IPS DF 19.7 (cell line): Measurements from ENCODE around the gene RAB1B.
A peak's percentile ranks its signal among the peaks of the same experiment; 100 is the strongest.

Experiments
- DNase-seq: peaks from one replicate; pipeline ENCODE4 v3.0.0-alpha.2; 2013; ENCODE audit warnings: low read depth, low spot score

Gene RAB1B

DNA sequence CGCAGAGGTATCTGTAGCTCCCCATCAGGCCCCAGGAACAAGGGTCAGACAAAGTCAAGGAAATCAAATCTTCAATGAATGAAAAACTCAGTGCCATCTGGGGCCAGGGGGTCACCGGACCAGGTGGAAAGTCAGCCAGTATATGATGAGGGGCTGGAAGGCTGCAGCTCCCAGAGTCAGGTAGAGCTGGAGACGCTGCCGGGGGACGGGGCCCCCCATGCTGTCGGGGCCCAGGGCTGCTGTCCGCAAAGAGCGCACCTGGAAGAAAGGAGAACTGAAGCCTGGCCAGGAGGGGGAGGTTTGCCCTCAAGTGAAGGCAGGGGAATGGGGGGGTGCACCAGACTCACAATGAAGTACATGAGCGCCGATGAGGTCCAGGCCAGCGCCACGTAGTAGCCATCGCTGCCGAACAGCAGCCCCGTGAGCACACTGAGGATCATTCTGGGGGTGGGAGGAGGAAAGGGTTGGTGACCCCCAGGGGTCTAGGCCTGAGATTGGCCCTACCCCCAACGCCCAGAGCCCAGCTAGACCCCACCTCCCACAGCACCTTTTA lies 16.2 kb downstream of the RAB1B start:
- DNase-seq, result no peak

DNA sequence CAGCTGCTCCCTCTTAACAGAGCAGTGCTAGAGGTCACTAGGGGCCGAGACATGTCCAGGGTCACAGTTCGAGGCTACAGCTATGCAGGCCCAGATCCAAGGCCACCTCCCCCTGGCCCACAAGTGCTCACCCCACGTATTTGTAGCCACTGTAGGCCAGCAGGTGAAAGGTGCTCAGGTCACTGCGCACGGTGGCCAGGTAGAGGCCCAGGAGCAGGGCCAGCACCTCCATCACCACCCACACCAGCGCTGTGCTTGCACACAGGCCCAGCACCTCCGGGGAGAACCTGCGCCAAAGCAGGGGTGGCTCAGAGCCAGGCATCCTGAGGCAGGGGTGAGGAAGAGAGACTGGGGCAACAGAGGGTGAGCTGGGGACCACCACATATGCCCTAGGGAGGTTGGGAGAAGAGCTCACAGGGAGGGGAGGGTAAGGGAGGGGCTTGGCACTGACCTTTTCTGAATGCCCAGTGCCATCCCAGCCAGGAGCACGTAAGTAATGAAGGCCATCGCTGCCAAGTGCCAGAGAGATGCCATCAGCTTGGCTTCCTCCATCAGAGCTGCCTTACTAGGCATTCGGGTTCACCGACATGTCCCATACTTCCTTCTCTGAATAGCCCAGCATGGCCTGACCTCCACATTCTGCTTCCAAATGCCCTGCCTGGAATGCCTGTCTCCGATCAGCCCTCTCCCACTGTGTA lies 17.0 kb downstream of the RAB1B start:
- no peak for DNase-seq

DNA sequence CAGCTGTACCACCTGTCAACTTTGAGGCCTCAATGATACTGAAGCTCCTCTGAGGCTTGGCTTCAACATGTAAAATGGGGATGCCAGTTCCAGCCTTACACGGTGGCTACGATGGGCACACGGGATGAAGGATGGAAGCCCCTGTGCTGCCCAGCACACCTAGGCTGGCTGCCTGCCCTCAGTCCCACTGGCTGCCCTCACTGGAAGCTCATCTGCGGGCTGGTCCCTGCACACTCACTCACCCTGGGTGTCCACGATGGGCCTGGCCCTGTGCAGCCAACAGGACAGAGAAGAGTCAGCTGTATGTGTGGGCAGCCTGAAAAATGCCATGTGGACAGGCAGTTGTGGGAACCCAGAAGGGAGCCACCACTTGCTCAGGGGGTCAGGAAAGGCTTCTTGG lies 18.3 kb downstream of the RAB1B start:
- DNase-seq, result no peak

DNA sequence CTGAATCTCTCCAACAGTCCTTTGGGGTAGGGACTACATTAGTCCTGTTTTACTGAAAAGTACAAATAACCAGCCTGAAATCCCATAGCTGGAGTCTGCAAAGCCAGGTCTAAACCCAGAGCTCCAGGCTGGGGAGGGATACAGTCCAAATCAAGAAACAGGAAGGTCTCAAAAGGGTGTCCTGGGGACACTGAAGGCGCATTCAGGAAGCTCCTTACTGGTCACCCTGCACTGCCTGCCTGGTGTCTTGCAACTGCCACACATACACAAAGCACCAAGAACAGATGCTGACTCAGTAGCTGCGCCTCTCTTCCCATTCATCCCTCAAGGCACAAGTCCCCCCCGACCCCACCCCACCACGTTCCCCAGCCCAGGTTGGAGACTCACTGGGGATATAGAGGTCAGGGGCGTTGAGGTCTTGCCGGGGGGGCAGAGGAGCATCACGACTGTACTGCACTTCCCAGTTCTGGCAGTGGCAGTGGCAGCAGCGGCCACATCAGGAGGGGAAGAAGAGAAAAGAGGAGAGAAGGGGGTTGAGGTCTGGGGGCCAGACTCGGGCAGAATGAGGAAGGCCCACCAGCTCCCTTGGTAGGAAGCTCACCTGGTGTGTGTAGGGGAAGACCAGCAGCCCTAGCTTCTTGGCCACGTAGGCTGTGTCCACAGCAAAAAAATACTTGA lies 18.9 kb downstream of the RAB1B start:
- no peak for DNase-seq

DNA sequence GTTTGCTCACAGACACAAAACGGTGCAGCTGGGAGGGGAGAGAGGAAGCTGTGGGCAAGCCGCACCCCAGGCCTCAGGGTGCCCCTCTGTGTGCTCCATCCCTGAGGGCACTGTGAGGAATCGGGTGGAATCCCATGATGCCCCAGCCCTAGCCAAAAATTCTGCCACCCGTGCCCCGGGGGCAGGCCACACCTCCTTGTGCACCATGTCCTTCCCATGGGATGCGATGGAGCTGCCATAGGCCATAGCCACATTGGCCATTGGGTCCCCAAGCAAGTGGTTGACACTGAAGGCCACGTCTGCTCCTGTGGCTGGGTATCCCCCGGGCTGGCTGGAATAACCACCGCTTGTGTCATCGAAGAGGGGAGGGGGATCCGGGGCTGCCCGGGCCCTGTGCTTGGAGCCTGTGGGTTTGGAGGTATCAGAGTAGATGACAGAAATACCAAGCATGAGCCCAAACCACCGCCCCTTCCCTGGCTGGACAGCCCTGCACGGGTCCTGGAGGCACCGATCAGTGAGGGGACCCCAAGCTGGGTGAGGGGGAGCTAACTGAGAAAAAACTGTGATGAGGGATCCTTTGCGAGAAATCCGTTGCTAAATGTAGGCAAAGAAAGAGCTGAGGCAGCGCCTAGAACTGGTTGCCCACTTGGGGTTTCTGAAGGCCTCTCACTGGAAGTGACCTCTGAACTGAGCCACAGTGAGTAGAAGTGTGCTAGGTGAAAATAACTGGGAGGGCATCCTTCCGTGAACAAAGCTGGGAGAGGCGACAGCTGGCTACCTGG lies 19.6 kb downstream of the RAB1B start:
- no peak for DNase-seq

DNA sequence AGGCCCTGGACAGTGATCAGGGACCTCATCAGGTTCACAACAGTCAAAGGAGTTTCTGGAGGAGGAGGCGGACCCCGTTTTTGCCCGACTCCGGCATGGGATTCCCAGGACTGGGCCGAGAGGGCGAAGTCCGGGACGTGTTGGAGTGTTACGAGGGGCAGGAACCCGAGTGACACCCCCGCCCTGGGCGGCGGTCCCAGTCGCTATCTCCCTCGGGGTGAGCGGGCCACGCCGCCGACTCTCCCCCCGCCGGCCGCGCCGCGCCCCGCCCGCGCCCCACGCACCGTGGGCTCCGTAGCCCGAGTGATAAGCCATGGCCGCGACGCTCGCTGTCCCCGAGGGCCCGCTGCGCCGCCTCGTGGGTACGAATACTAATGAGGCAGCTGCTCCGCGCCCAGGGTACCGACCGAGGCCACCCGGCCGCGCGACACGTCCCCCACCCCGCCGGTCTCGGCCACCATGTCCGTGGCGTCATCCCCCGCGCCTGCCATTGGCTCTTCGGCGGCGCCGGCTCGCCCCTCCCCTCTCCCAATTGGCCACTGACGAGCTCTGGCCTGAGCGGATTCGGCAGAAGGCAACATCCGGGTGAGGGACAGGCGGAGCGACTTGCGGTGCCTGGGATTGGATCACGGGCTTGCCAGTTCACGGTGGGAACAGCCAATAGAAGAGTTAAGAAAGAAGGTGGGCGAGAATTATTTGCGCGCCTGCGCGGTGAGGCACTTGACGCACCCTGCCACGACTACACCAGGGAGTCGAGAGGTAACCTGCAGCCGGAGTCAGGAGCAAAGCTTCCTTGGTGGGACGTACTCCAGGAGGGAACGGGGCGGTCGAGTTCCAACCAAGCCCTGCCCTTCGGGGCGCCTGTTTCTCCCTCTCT lies 20.5 kb downstream of the RAB1B start, which contains the start of gene YIF1A:
Gene YIF1A, minus strand, starts transcription at position 473 of the 877 bp plus-strand sequence. Its CDS starts 158 bp downstream, at position 315.
- DNase-seq, result peak; percentile 99

DNA sequence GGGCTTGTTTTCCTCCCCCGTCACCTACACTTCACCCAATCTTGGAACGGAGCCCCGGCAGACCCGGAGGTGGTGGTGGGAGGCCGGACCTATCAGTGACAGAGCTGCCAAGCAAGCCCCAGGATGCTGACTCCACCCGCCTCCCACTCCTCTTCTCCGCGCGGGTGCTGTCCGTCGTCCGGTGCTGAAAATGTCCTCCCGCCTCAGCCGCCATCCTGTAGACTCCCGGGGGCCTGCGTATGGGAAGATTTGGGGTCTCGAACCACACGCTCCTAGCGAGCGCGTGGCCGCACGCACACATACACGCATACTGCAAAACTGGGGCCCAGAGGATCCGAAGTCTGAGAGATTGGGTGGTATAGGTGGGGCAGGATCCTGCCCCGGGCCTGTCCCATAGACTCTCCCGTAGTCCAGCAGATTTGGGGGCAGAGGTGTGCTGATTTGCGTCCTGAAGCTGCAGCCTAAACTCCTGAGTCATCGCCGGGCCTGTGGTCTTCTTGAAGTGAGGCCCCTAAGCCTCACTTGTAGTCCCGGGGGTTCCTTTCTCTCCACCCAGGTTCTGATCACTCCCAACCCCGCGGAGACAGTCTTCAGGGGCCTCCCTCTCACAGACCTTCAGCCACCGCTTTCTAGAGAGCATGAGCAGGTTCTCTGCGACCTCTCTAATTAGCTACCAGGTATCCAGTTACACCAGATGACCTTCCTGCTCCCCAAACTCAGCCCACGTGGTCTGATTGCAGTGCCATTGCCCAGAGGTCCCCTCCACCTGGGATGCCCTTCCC lies 21.3 kb downstream of the RAB1B start:
- no peak for DNase-seq

DNA sequence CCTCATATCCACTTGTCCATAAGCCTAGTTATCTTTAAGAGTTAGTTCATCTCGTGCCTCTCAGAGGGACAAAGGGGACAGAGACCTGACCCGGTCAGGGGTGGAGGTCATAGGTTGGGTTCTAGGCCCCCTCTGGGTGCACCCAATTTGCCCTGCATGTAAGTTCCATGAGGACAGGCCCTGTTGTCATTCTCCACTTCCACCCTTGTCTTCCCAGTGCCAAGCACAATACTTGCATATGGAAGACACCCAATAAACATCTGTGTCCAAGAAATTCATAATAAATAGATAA lies 21.8 kb downstream of the RAB1B start:
- DNase-seq, result no peak

DNA sequence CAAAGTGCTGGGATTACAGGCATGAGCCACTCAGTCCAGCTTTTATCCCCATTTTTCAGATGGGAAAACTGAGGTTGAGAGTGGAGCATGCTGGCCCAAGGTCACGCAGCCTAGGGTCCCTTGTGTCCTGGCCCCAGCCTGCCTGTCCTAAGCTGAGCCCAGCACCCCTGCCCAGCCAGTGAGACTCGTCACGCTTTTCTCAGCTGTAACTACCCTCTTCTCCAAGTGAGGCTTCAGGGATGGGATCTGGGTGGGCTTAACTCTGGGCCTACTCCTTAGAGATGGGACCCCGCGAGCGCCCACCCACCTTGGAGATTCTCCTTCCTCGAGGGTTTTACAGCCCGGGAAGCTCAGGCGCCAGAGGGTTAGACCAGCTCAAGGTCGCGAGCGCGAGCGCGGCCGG lies 22.9 kb downstream of the RAB1B start:
- no peak for DNase-seq

DNA sequence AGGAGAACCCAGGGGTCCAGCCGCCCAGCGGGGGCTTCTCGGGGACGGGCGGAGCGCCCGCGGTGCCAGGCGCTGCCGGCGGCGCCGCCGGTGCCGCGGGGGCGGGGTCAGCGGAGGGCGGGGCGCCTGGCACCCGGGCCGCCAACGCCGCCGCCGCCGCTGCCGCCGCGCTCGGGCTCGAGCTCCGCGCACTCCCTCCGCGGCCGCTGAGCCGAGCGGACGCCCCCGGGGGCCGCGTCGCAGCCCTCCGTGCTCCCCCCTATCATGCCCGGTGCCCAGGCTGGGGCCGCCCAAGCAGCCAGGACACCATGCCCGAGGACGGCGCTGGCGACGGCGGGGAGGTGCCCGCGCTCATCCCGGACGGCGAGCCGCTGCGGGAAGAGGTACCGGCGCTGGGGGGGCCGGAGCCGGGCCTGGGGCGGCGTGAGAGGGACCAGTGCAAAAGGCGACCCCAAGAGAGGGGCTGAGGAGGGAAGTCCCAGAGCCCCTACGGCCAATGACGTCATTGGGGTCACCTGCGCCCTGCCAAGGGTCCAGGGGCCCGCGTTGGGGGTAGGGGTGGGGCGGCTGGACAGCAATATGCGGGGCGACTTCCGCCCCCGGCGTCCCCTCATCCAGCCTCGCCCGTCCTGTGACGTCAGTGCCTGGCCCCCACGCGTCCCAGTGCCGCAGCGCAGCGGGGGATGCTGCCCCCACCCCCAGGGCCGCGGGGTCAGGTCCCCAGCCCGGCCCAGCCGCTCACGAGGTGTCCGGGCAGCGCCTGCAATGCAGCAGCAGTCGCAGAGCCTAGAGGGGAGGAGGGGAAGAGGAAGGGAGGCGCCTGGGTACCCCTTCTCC lies 23.5 kb downstream of the RAB1B start, which contains the start of gene TMEM151A:
Gene TMEM151A, plus strand, starts transcription at position 189 of the 837 bp plus-strand sequence. Its CDS starts 120 bp downstream, at position 309.
- no peak for DNase-seq

DNA sequence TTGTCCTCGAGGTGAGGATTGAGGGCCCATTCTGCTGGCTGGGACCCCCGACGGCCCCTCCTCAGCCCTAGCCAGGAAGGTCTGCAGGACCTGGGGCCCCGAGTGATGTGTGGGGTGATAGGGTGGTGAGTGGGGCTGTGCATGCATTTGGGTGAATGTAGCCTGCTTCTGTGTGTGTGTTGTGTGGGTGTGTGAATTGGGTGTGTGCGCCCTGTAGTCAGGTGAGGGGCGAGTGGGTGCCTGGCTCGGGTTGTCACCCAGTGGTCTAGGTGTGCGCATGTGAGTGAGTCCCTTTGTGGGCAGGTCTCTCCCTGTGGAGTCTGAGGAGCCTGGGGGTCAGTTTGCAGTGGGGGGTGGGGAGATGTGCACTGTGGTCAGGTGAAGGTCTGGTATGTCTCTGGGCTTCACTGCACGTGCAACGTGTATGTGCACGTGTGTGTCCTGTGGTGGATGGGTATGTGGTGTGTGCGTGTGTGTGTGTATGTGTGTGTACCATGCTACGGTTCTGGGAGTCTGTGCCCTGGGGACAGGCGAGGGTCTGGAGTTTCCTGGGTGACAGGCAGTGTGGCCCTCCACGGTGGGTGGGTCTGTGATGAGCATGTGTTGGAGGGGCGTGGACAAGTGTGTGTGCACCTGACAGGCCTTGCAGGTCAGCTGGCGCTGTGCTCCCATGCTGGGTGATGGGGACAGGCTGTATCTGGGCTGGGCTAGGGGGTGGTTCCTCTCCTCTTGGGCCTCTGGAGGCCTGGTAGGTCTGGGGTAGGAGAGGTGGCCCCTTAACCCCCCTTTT lies 24.3 kb downstream of the RAB1B start:
- DNase-seq, result no peak

DNA sequence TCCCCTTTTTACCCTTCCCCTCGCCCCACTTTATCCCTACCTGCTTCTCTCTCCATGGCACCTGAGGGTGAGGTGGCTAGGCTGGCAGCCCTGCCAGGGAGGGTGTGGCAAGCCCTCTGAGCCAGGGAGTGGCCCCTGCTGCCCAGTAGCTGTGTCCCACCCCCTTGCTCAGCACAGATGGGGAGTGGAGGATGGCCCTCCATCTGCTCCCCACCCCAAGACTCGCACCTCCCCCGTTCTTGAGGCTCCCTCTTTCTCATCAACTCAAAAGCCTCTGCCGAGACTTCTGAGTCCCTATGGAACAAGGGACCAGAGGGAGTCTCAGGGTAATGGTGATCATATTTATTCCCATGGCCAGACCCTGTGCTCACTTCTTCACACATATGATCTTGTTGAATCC lies 24.9 kb downstream of the RAB1B start:
- no peak for DNase-seq

DNA sequence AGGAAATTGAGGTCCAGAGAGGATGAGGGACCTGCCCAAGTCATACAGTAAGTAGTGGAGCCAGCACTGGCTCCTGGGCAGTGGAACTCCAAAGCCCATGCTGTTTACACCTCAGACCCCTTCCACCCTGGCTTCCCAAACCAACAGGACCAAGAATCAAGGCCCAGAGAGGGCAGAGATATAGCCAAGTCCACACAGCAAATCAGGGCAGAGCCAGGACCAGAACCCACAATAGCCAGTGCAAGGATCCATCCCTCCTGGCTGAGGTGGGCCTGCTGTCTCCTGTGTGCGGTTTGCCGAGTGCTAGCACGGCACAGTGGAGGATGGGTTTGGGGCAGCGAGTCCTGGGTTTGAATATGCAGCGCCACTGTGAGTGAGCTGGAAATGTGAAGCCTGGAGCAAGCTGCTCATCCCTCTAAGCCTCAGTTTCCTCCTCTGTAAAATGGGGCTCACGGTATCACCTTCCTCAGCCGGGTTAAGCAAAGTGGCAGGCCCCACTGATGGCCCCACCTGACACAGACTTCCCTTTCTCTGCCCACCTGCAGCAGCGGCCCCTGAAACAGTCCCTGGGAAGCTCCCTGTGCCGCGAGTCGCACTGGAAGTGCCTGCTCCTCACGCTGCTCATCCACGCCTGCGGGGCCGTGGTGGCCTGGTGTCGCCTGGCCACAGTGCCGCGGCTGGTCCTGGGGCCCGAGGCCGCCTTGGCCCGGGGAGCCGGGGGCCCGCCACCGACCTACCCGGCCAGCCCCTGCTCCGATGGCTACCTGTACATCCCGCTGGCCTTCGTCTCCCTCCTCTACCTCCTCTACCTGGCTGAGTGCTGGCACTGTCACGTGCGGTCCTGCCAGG lies 25.6 kb downstream of the RAB1B start:
- DNase-seq, result no peak

DNA sequence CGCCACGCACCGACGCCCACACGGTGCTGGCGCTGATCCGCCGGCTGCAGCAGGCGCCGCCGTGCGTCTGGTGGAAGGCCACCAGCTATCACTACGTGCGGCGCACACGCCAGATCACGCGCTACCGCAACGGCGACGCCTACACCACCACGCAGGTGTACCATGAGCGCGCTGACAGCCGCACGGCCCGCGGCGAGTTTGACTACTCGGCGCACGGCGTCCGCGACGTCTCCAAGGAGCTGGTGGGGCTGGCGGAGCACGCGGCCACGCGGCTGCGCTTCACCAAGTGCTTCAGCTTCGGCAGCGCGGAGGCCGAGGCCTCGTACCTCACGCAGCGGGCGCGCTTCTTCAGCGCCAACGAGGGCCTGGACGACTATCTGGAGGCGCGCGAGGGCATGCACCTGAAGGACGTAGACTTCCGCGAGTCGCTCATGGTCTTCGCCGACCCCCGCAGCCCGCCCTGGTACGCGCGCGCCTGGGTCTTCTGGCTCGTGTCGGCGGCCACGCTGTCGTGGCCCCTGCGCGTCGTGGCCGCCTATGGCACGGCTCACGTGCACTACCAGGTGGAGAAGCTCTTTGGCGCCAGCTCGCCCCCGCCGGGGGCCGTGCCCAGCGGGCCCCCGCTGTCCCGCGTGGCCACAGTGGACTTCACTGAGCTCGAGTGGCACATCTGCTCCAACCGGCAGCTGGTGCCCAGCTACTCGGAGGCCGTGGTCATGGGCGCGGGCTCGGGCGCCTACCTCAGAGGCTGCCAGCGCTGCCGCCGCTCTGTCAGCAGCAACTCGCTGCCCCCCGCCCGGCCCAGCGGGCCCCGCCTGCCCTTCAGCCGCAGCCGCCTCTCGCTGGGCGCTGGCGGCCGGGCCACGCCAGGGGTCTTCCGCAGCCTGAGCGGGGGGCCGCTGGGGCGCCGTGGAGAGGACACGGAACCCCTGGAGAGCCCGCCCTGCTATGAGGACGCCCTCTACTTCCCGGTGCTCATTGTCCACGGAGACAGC lies 26.5 kb downstream of the RAB1B start:
- DNase-seq, result no peak

DNA sequence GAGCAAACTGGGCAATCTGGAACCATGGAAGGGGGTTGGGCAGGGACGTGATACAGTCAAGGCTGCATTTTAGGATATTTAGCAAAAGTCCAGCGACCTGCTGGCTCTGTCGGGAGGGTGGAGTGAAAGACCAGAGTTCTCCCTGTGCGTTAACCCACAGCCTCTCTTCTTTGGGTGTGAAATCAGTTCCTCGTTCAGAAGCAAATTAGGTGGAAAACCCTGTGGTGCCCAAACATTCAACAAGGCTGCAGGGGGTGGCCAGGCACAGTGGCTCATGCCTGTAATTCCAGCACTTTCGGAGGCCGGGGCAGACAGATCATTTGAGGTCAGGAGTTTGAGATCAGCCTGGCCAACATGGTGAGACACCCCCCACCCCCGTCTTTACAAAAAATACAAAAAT lies 29.2 kb downstream of the RAB1B start:
- DNase-seq, result no peak

DNA sequence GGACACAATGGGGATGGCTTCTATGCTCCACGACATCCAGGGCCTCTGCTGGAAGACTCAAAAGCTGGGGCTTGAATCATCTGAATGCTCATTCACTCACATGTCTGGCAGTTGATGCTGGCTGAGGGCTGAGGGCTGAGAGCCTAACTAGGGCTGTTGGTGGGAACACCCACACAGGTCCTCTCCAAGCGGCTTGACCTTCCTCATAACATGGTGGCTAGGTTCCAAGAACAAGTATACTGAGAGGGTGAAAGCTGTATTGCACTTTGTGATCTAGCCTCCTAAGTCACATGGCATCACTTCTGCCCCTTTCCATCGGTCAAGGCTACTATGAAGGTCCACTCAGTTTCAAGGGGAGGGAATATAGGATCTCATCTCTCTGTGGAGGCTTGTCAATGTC lies 30.7 kb downstream of the RAB1B start:
- DNase-seq, result no peak

DNA sequence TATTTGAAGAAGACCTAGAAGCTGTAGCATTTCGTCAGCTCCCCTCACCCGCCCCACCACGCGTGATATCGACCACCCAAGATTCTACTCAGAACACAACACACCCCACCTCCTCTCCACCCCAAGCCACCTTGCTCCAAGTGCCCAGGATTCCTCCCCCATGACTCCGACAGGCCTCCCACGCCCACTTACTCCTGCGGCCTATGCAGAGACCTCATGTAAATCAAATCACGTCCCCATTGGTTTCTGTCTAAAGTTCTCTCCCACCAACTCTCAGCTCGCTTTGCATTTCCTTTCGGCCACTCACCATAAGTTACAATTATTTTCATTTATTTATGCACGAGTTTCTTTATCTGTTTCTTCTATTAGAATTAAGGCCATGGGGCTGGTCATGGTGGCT lies 34.2 kb downstream of the RAB1B start:
- DNase-seq, result no peak
